Measurements from ENCODE around the gene EPC1. TPM values are rescaled to one million over a fixed set of nuclear protein-coding genes. Genes with fewer than 3 reads are reported as not detected.

Gene EPC1
- total RNA-seq, 2 experiments from 2014 or later, result 40.9 to 48.8 TPM

GRCh38 chr10:32266979-32267378 is 80.0 kb downstream of the EPC1 start:
- Histone ChIP-seq H3K4me2 (ENCODE audit: low read length) (no peak overlapping the region), H3K79me2 (ENCODE audit: insufficient read depth, low read depth, low read length) (no peaks in the 10 kb centered on the region), H4K20me1 (ENCODE audit: insufficient read depth, low read length) (no peaks in the 10 kb centered on the region; the same call in 1 of the 2 replicates), H3K9me2 (ENCODE audit: insufficient read depth, low read length) (no peaks in the 10 kb centered on the region), H3K4me1 (ENCODE audit: insufficient read depth, low read length, poor library complexity, severe bottlenecking) (no peaks in the 10 kb centered on the region), H3K9me3 (ENCODE audit: low read length) (no peaks in the 10 kb centered on the region), H2AFZ (ENCODE audit: low read length) (no peak overlapping the region), H3K4me3 (ENCODE audit: low read depth, low read length, poor library complexity, severe bottlenecking) (no peak overlapping the region), H3K36me3 (ENCODE audit: insufficient read depth, low read length) (peaks cover 58% of the 10 kb centered on the region), H3K27ac (ENCODE audit: low read depth, low read length, poor library complexity, severe bottlenecking) (no peak overlapping the region)
- intact Hi-C loops (cut with micrococcal nuclease; ENCODE audit: unreplicated experiment), result no loop called here
- DNase-seq (ENCODE audit: low spot score), result no peak
- no TSS peak for BruUV-seq (replicated peaks)
- ChIA-PET CTCF (ENCODE audit: unreplicated experiment) (no interaction called here), POLR2A (interaction anchor here (0.6 to 1.6 kb wide), 5 partner anchors 10 to 86 kb away, joined by 3 to 5 read pairs (median 4); no protein-coding TSS in a partner anchor)
- no peak for TF ChIP-seq CTCF (conservative IDR thresholded peaks at IDR 0.05; ENCODE audit: low read length)
- no peak for TF ChIP-seq EZH2phosphoT487 (IDR thresholded peaks at IDR 0.05; ENCODE audit: borderline replicate concordance, low read depth, low read length)

GRCh38 chr10:32266566-32266965 is 80.4 kb downstream of the EPC1 start:
- Histone ChIP-seq H3K9me3 (ENCODE audit: low read length) (no peaks in the 10 kb centered on the region), H3K4me3 (ENCODE audit: low read depth, low read length, poor library complexity, severe bottlenecking) (no peak overlapping the region), H2AFZ (ENCODE audit: low read length) (no peak overlapping the region), H3K36me3 (ENCODE audit: insufficient read depth, low read length) (peaks cover 54% of the 10 kb centered on the region), H3K4me1 (ENCODE audit: insufficient read depth, low read length, poor library complexity, severe bottlenecking) (no peaks in the 10 kb centered on the region), H3K9me2 (ENCODE audit: insufficient read depth, low read length) (no peaks in the 10 kb centered on the region), H3K4me2 (ENCODE audit: low read length) (no peak overlapping the region), H3K79me2 (ENCODE audit: insufficient read depth, low read depth, low read length) (no peaks in the 10 kb centered on the region), H3K27ac (ENCODE audit: low read depth, low read length, poor library complexity, severe bottlenecking) (no peak overlapping the region), H4K20me1 (ENCODE audit: insufficient read depth, low read length) (no peaks in the 10 kb centered on the region; the same call in 1 of the 2 replicates)
- ChIA-PET POLR2A (interaction anchor here (0.6 to 1.6 kb wide), 4 partner anchors 9 to 17 kb away, joined by 3 to 5 read pairs (median 4); no protein-coding TSS in a partner anchor), CTCF (ENCODE audit: unreplicated experiment) (no interaction called here)
- TF ChIP-seq CTCF (conservative IDR thresholded peaks at IDR 0.05; ENCODE audit: low read length), result no peak
- TF ChIP-seq EZH2phosphoT487 (IDR thresholded peaks at IDR 0.05; ENCODE audit: borderline replicate concordance, low read depth, low read length), result no peak
- no TSS peak for BruUV-seq (replicated peaks)
- no peak for DNase-seq (ENCODE audit: low spot score)
- intact Hi-C loops (cut with micrococcal nuclease; ENCODE audit: unreplicated experiment), result no loop called here

GRCh38 chr10:32265756-32266155 is 81.2 kb downstream of the EPC1 start:
- Histone ChIP-seq H3K79me2 (ENCODE audit: insufficient read depth, low read depth, low read length) (no peaks in the 10 kb centered on the region), H3K4me3 (ENCODE audit: low read depth, low read length, poor library complexity, severe bottlenecking) (no peak overlapping the region), H3K9me2 (ENCODE audit: insufficient read depth, low read length) (no peaks in the 10 kb centered on the region), H3K4me2 (ENCODE audit: low read length) (no peak overlapping the region), H3K27ac (ENCODE audit: low read depth, low read length, poor library complexity, severe bottlenecking) (no peak overlapping the region), H3K36me3 (ENCODE audit: insufficient read depth, low read length) (peaks cover 46% of the 10 kb centered on the region), H3K4me1 (ENCODE audit: insufficient read depth, low read length, poor library complexity, severe bottlenecking) (no peaks in the 10 kb centered on the region), H3K9me3 (ENCODE audit: low read length) (no peaks in the 10 kb centered on the region), H4K20me1 (ENCODE audit: insufficient read depth, low read length) (no peaks in the 10 kb centered on the region; the same call in 1 of the 2 replicates), H2AFZ (ENCODE audit: low read length) (no peak overlapping the region)
- no TSS peak for BruUV-seq (replicated peaks)
- no peak for DNase-seq (ENCODE audit: low spot score)
- intact Hi-C loops (cut with micrococcal nuclease; ENCODE audit: unreplicated experiment), result no loop called here
- TF ChIP-seq CTCF (conservative IDR thresholded peaks at IDR 0.05; ENCODE audit: low read length) (no peak), EZH2phosphoT487 (IDR thresholded peaks at IDR 0.05; ENCODE audit: borderline replicate concordance, low read depth, low read length) (no peak)
- ChIA-PET CTCF (ENCODE audit: unreplicated experiment) (no interaction called here), POLR2A (interaction anchor here (0.5 to 1.6 kb wide), 3 partner anchors 9 to 163 kb away, joined by 3 to 5 read pairs (median 4); no protein-coding TSS in a partner anchor)

Data from OCI-LY7 (cell line).